HepG2 (cell line): ENCODE data around the gene CHPF. TPM values are rescaled to one million over a fixed set of nuclear protein-coding genes. Genes with fewer than 3 reads are reported as not detected.

Experiments
- ASH2L ChIP-seq: fragments of 300-600, 200-600 bp; sonication (generic); IDR thresholded peaks from 2 replicates; pipeline ENCODE4 v1.7.0; 2017; ENCODE audit warnings: low read depth, mild to moderate bottlenecking, moderate library complexity, mixed read lengths, low read length; ENCODE audit not compliant: insufficient read length
- BORCS8-MEF2B ChIP-seq: sonication (generic); formaldehyde crosslinking; IDR thresholded peaks from 2 replicates; pipeline ENCODE4 v1.8.0; 2022; ENCODE audit warnings: mild to moderate bottlenecking, missing genetic modification reagents
- ETV5 ChIP-seq: IDR thresholded peaks from 2 replicates; pipeline ENCODE4 v1.6.1; 2018; ENCODE audit warnings: missing biosample characterization, missing genetic modification reagents, inconsistent platforms, borderline replicate concordance
- FOXJ3 ChIP-seq: sonication (generic); formaldehyde crosslinking; IDR thresholded peaks from 2 replicates; pipeline ENCODE4 v1.4.0; 2020; ENCODE audit warnings: missing genetic modification reagents, mild to moderate bottlenecking, borderline replicate concordance
- GATA4 ChIP-seq: sonication (generic); IDR thresholded peaks from 2 replicates; pipeline ENCODE4 v1.6.1; 2016; ENCODE audit warnings: antibody characterized with exemption, low read depth, borderline replicate concordance
- GTF2F1 ChIP-seq: fragments of 150-350 bp; IDR thresholded peaks from 2 replicates; pipeline ENCODE4 v1.6.1; 2014; ENCODE audit warnings: low read length
- KLF11 ChIP-seq: IDR thresholded peaks from 2 replicates; pipeline ENCODE4 v1.6.1; 2016; ENCODE audit warnings: missing compliant biosample characterization
- KMT2A ChIP-seq: sonication (generic); formaldehyde crosslinking; IDR thresholded peaks from 2 replicates; pipeline ENCODE4 v1.4.0; 2020; ENCODE audit warnings: missing genetic modification reagents
- MEF2D ChIP-seq: sonication (generic); formaldehyde crosslinking; IDR thresholded peaks from 2 replicates; pipeline ENCODE4 v1.5.1; 2020; ENCODE audit warnings: mild to moderate bottlenecking, missing genetic modification reagents
- SMAD9 ChIP-seq: sonication (generic); formaldehyde crosslinking; IDR thresholded peaks from 2 replicates; pipeline ENCODE4 v1.5.1; 2020; ENCODE audit warnings: mild to moderate bottlenecking, missing genetic modification reagents
- SNRNP70 ChIP-seq: fragments of 200-400 bp; formaldehyde crosslinking; IDR thresholded peaks from 2 replicates; pipeline ENCODE4 v1.6.1; 2017; ENCODE audit warnings: mild to moderate bottlenecking, low read depth, low read length, moderate library complexity
- SP140L ChIP-seq: sonication (generic); formaldehyde crosslinking; IDR thresholded peaks from 2 replicates; pipeline ENCODE4 v1.4.0; 2020; ENCODE audit warnings: missing genetic modification reagents, borderline replicate concordance
- SRF ChIP-seq: IDR thresholded peaks from 2 replicates; pipeline ENCODE4 v1.6.1; 2011; ENCODE audit warnings: mild to moderate bottlenecking, low read depth, low read length, moderate library complexity
- STAG1 ChIP-seq: sonication (generic); formaldehyde crosslinking; IDR thresholded peaks from 2 replicates; pipeline ENCODE4 v1.4.0; 2020; ENCODE audit warnings: missing genetic modification reagents
- ZBTB3 ChIP-seq: sonication (generic); formaldehyde crosslinking; IDR thresholded peaks from 2 replicates; pipeline ENCODE4 v1.4.0; 2020; ENCODE audit warnings: low read depth, mild to moderate bottlenecking, moderate library complexity, missing genetic modification reagents, borderline replicate concordance
- ZNF121 ChIP-seq: sonication (generic); formaldehyde crosslinking; IDR thresholded peaks from 2 replicates; pipeline ENCODE4 v1.5.0; 2020; ENCODE audit warnings: mild to moderate bottlenecking, missing genetic modification reagents
- ZNF160 ChIP-seq: sonication (generic); formaldehyde crosslinking; IDR thresholded peaks from 2 replicates; pipeline ENCODE4 v1.8.0; 2022; ENCODE audit warnings: mild to moderate bottlenecking, inconsistent platforms, missing genetic modification reagents
- ZNF547 ChIP-seq: sonication (generic); formaldehyde crosslinking; IDR thresholded peaks from 2 replicates; pipeline ENCODE4 v1.5.1; 2020; ENCODE audit warnings: mild to moderate bottlenecking, missing genetic modification reagents
- ZNF605 ChIP-seq: sonication (generic); formaldehyde crosslinking; IDR thresholded peaks from 2 replicates; pipeline ENCODE4 v1.8.0; 2022; ENCODE audit warnings: mild to moderate bottlenecking, missing genetic modification reagents
- ZNF674 ChIP-seq: sonication (generic); formaldehyde crosslinking; IDR thresholded peaks from 2 replicates; pipeline ENCODE4 v1.5.0; 2020; ENCODE audit warnings: low read depth, mild to moderate bottlenecking, missing genetic modification reagents
- ZNF777 ChIP-seq: sonication (generic); formaldehyde crosslinking; IDR thresholded peaks from 2 replicates; pipeline ENCODE4 v1.4.0; 2020; ENCODE audit warnings: missing genetic modification reagents
- polyA plus RNA-seq, 8 experiments: library from polyadenylated mRNA; depleted of rRNA in 3 of 8; stranded (reverse) in 7 of 8; unstranded in 1 of 8; fragments of >200 nt; fragmentation: Illumina TruSeq in 4 of 8; extraction: Trizol in 4 of 8; gene quantifications; 2 replicates each; pipeline versions ENCODE4 v1.2.1 to v1.2.3, GENCODE V29; 2011 to 2016; ENCODE audit warnings: low read depth in 4 of 8, missing spikeins in 1 of 8, mixed read lengths in 1 of 8; ENCODE audit not compliant: insufficient read depth in 1 of 8
- total RNA-seq, 5 experiments: library from RNA; depleted of rRNA; stranded (reverse); fragments of >200 nt; fragmentation: Illumina TruSeq; extraction: Trizol; gene quantifications; 2 replicates each; pipeline ENCODE4 v1.2.3, GENCODE V29; 2016; ENCODE audit warnings: low read depth in 1 of 5
- TF ChIP-seq, protein P1 (sequence below): sonication (generic); formaldehyde crosslinking; IDR thresholded peaks from 2 replicates; pipeline ENCODE4 v1.8.0; 2022; ENCODE audit warnings: mild to moderate bottlenecking, missing genetic modification reagents
- TF ChIP-seq, protein P2 (sequence below): sonication (generic); formaldehyde crosslinking; IDR thresholded peaks from 2 replicates; pipeline ENCODE4 v1.5.1; 2020; ENCODE audit warnings: mild to moderate bottlenecking, missing genetic modification reagents, moderate library complexity
- TF ChIP-seq, protein P3 (sequence below): IDR thresholded peaks from 2 replicates; pipeline ENCODE4 v1.6.1; 2016; ENCODE audit warnings: missing compliant biosample characterization, missing genetic modification reagents, borderline replicate concordance
- TF ChIP-seq, protein P4 (sequence below): sonication (generic); formaldehyde crosslinking; conservative IDR thresholded peaks from 2 replicates; pipeline ENCODE4 v1.8.0; 2022; ENCODE audit warnings: low read depth, missing genetic modification reagents

The CHPF gene
- total and polyA plus RNA-seq, 2 of the 13 experiments (the other 11 are each of a cell fraction or from before 2014, with no cell fraction given), result 79.6 to 111 TPM

DNA sequence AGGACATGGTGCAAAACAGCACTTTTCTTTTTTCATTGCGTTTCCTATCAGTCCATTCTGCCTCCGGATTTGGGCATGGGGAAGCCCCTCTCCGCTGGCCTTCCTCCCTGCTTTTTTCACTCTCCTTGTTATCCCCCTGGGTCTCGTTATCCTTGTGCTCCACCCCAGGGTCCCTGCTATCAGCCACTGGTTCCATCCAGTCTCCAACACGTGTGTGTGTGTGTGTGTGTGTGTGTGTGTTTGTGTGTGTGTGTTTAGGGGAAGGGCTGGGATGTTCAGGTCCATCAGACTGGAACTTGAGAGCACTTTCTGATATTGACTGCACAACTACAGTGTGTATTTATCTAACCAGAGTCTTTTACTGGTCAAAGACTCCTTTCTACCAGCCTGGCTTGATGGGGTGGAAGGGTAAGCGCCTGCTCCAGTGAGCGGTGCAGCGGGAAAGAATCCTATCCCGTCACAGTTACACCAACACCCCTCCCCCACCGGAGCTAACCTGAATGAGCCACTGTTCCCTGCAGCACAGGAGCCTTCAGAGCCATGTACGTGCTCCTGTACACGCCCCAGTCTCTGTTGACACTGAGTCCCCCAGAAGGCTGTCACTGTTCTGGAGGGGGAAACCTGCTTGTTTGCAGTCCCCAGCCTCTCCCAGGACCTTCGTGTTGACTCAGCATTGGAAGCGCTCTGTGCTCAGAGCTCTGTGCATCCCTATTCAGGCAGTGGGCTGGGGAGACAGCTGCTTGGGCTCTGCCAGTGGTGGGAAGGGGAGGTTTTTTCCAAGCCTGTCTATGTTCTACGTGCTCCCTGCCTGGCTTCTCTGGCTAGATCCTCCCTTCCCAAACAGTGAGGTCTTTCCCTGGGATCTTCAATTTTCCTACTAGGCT lies 33.1 kb upstream of the CHPF start (continued):
- TF ChIP-seq, protein P1, sequence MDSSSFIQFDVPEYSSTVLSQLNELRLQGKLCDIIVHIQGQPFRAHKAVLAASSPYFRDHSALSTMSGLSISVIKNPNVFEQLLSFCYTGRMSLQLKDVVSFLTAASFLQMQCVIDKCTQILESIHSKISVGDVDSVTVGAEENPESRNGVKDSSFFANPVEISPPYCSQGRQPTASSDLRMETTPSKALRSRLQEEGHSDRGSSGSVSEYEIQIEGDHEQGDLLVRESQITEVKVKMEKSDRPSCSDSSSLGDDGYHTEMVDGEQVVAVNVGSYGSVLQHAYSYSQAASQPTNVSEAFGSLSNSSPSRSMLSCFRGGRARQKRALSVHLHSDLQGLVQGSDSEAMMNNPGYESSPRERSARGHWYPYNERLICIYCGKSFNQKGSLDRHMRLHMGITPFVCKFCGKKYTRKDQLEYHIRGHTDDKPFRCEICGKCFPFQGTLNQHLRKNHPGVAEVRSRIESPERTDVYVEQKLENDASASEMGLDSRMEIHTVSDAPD, result peak; percentile 89; the same call in 1 of the 2 replicates
- TF ChIP-seq KLF11 (CRISPR knock-in tag) (peak; percentile 90), ETV5 (CRISPR knock-in tag) (peak; percentile 93), ZNF160 (CRISPR knock-in tag) (peak; percentile 90), KMT2A (peak; percentile 83; the same call in 1 of the 2 replicates), SP140L (CRISPR knock-in tag) (no peak), ZNF121 (CRISPR knock-in tag) (peak; percentile 60), ASH2L (peak; percentile 79), GATA4 (peak; percentile 74; the same call in 1 of the 2 replicates), SNRNP70 (no peak), SMAD9 (CRISPR knock-in tag) (0 out of 2 replicates have a peak, but pooled peaks have one; percentile 60), BORCS8-MEF2B (peak; percentile 79), MEF2D (peak; percentile 96), FOXJ3 (peak; percentile 91), ZNF777 (CRISPR knock-in tag) (no peak), ZNF547 (CRISPR knock-in tag) (peak; percentile 91), ZNF674 (CRISPR knock-in tag) (no peak), GTF2F1 (0 out of 2 replicates have a peak, but pooled peaks have one; percentile 50), STAG1 (peak; percentile 39), ZNF605 (peak; percentile 98), SRF (0 out of 2 replicates have a peak, but pooled peaks have one; percentile 53), ZBTB3 (CRISPR knock-in tag) (peak; percentile 98; the same call in 1 of the 2 replicates)
- TF ChIP-seq, protein P2, sequence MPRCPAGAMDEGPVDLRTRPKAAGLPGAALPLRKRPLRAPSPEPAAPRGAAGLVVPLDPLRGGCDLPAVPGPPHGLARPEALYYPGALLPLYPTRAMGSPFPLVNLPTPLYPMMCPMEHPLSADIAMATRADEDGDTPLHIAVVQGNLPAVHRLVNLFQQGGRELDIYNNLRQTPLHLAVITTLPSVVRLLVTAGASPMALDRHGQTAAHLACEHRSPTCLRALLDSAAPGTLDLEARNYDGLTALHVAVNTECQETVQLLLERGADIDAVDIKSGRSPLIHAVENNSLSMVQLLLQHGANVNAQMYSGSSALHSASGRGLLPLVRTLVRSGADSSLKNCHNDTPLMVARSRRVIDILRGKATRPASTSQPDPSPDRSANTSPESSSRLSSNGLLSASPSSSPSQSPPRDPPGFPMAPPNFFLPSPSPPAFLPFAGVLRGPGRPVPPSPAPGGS (CRISPR knock-in tag), result peak; percentile 89; the same call in 1 of the 2 replicates
- TF ChIP-seq, protein P3, sequence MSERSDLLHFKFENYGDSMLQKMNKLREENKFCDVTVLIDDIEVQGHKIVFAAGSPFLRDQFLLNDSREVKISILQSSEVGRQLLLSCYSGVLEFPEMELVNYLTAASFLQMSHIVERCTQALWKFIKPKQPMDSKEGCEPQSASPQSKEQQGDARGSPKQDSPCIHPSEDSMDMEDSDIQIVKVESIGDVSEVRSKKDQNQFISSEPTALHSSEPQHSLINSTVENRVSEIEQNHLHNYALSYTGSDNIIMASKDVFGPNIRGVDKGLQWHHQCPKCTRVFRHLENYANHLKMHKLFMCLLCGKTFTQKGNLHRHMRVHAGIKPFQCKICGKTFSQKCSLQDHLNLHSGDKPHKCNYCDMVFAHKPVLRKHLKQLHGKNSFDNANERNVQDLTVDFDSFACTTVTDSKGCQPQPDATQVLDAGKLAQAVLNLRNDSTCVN, result peak; percentile 96
- TF ChIP-seq, protein P4, sequence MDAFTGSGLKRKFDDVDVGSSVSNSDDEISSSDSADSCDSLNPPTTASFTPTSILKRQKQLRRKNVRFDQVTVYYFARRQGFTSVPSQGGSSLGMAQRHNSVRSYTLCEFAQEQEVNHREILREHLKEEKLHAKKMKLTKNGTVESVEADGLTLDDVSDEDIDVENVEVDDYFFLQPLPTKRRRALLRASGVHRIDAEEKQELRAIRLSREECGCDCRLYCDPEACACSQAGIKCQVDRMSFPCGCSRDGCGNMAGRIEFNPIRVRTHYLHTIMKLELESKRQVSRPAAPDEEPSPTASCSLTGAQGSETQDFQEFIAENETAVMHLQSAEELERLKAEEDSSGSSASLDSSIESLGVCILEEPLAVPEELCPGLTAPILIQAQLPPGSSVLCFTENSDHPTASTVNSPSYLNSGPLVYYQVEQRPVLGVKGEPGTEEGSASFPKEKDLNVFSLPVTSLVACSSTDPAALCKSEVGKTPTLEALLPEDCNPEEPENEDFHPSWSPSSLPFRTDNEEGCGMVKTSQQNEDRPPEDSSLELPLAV, result no peak
